ENCODE data around the gene PRDX5.

Gene PRDX5

DNA sequence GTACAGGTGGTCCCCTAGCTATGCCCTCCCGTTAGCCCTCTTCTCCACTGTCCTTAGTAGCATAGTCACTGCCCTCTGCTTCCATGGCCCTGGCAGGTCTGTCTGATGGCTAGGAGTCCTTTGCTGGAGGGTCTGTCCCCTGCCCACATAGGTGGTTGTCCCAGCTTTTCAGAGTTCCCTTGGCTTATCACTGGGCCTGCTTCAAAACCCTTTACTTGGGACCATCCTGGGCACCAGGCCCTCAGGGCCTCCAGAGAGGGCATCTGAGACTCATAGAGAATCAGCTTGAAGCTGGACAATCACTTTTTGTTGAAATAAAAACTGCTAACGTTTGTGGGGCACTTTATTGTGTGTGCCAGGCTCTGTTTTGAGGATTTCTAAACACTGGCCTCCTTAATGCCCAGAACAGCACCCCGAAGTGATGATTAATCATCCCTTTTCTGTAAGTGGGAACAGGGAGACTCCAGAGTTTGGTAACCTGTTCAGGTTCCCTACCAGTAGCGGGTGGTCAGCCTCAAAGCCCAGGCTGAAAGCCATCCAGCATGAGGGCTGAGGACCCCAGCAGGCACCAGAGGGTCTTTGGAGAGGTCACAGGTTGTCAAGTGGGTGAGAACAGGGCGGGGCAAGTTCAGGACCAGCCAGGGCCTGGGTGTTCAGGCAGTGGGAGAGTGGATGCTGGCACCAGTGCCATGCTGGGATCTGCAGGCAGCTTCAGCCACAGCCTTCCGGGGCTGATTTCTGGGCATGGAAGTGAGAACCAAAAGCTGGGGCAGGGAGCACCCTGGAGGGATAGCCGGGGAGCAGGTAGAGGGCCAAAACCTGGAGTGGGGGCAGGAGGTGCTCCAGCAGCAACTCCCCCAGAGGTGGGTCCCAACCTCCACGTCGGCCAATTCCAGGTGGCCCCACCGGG is 27.3 kb upstream of the PRDX5 start:
- no peak for DNase-seq

DNA sequence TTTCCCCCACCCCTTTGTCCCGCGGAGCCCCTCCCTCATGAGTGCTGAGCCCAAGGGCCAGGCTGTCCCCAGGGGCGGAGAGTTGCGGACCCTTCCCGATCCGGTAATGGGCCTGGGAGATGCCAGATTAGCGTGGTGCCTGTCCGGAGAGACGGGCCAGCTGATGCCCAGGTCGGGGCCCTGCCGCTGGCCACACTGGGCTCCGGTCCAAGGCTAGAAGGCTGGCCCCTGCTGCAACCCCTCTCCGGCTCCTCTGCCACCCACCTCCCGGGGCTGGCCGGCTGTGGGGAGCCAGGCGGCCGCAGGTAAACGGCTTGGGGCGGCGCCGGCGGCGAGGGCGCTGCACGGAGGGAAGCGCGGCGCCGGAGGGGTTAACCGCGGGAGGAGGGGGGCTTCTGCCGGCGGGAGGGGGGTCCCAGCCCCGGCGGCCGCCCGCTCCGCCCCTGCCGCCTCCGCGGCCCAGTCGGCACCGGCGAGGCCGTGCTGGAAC is 26.6 kb upstream of the PRDX5 start, which contains the start of gene KCNK4:
KCNK4 (plus strand) TSS at position 41 of the 490 bp plus-strand sequence. CDS start 1,717 bp downstream, outside the sequence.
- no peak for DNase-seq

DNA sequence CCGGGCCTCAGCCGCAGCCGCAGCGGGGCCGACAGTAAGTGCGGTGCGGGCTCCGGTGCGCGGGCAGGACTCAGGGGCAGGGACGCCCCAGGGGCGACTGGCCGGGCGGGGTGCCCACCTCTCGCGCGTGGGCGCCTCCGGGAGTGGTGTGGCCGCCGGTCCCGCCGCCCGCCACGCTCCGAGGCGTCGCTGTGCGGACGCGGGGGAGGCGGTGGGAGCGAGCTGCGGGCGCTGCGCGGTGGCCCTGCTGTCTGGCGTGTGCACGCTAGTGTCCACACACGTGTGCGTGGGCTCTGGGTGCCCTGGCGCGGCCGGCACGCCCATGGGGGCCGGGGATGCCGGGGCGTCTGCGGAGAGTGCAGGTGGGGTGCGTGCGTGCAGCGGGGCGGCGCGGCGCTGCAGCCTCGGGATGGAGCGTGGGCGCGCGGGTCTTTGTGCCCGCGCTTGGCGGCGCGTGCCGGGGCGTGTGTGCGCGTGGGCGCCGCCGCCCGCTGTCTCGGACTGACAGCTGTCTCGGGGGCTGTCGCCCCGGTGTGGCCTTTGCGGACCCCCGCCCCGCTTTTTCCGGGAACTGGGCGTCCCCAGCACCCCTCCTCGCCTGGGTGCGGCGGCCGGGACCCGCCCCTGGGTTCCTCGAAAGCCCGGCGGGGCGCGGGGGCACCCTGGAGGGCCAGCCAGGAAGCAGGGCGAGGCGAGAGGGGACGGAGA is 26.0 kb upstream of the PRDX5 start:
- no peak for DNase-seq

DNA sequence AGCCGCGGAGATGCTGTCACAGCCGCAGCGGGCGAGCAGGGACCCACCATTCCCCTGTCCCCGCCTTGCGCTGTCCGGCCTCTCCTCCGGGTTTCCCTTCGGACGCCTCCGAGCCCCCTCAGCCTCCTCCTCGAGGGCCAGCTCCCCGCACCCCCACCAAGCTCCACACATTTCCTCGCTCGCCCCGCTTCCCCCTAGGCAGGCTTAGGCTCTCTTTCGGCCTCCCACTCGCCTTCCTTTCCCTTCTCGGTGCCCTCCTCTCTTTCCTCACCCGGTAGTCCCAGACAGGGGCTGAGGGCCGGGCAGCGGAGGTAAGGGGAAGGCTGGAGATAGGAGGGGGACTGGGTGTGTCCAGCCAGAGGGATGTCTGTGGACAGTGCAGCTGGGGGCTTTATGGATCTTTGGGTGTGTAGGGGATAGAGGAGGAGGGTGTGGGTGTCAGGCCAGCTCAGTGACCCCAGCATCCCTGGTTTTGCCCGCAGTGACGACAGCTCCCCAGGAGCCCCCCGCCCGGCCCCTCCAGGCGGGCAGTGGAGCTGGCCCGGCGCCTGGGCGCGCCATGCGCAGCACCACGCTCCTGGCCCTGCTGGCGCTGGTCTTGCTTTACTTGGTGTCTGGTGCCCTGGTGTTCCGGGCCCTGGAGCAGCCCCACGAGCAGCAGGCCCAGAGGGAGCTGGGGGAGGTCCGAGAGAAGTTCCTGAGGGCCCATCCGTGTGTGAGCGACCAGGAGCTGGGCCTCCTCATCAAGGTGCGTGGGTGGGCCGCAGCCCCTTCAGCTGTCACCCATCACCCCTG is 25.3 kb upstream of the PRDX5 start:
- no peak for DNase-seq

DNA sequence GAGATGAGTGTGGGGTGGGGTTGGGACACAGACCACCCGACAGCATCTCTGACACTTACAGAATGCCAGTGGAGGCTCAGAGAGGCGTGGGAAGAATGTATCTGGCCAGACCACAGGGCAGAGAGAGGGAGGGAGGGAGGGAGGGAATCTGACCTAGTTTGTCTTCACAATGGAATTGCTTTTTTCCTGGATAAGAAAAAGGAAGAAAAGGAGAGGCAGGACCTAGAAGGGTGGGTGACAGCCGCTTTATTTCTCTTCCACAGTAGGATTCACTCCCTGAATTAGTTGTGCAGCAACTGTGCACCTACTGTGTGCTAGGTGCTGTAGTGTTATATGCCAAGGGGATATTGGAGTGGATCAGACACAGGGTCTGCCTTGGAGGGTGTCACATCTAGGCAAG is 23.1 kb upstream of the PRDX5 start:
- no peak for DNase-seq

DNA sequence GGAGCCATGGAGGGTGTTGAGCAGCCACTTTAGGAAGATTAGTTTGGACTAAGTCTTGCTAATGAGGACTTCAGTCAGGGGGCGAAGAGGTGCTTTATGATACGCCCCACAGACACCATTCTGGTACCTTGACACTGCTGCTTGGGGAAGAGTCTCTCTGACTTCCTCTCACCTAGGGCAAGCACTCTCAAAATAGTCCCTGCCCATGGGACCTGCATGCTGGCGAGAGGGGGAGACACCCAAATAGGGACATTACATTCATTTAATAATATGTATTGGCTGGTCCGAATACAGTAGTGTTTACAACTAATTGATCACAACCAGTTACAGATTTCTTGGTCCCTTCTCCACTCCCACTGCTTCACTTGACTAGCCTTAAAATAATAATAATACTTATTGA is 22.2 kb upstream of the PRDX5 start:
- DNase-seq = no peak

DNA sequence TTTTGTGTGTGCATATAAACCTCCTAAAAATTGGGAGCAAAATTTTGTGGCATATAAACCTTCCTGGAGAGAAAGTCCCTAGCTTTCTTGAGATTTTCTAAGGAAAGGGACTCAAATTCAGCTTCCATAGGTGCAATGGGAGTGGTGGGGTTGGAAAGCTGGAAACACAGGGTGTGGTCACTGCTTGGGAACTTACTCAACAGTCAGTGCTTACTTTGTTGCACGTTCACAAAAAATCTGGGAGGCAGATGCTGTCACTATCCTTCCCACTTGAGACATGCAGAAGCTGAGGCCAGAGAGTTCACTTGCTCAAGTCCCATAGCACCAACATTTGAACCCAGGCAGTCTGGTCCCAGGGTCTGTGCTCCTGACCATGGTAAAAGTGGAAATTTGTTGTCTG is 21.7 kb upstream of the PRDX5 start:
- no peak for DNase-seq

DNA sequence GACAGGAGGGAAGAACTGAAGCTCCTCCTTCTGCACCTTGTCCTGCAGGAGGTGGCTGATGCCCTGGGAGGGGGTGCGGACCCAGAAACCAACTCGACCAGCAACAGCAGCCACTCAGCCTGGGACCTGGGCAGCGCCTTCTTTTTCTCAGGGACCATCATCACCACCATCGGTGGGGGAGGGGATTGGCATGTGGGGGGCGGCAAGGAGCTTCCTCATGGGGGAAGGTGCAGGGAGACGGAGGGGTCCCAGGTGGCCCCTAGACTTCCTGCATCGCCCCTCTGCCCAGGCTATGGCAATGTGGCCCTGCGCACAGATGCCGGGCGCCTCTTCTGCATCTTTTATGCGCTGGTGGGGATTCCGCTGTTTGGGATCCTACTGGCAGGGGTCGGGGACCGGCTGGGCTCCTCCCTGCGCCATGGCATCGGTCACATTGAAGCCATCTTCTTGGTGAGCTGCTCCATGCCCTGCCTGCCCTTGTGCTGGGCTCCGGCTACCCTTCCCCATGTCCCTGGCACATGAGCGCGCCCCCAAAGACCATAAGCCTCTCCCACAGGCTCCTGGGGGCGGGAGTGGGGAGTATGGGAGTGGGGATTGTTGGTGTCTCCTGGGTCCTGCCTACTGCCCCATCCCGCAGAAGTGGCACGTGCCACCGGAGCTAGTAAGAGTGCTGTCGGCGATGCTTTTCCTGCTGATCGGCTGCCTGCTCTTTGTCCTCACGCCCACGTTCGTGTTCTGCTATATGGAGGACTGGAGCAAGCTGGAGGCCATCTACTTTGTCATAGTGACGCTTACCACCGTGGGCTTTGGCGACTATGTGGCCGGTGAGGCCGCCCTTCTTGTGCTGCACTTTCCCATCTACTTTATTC is 20.9 kb upstream of the PRDX5 start:
- DNase-seq = no peak

DNA sequence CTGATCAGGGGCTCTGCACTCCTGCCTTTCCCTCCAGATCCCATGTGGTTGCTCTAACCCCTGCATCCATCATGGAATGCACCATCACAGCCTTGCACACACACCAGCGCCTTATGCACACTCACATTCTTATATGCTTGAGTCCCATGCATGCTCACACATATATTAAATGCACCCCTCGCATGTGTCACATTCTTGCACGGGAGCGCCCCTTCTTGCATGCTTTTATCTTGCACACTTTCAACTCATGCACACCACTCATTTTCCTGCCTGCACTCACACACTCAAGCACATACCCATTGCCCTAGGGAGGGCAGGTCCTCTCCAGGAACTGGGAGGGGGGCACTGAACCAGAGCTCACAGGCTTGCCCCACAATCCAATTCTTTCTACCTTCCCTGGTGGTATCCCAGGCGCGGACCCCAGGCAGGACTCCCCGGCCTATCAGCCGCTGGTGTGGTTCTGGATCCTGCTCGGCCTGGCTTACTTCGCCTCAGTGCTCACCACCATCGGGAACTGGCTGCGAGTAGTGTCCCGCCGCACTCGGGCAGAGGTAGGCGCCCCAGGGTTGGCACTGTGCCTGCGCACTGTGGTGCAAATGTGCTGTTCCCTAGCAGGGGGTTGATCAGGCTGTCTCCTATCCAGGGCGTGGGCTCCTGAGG is 20.1 kb upstream of the PRDX5 start:
- DNase-seq = no peak

DNA sequence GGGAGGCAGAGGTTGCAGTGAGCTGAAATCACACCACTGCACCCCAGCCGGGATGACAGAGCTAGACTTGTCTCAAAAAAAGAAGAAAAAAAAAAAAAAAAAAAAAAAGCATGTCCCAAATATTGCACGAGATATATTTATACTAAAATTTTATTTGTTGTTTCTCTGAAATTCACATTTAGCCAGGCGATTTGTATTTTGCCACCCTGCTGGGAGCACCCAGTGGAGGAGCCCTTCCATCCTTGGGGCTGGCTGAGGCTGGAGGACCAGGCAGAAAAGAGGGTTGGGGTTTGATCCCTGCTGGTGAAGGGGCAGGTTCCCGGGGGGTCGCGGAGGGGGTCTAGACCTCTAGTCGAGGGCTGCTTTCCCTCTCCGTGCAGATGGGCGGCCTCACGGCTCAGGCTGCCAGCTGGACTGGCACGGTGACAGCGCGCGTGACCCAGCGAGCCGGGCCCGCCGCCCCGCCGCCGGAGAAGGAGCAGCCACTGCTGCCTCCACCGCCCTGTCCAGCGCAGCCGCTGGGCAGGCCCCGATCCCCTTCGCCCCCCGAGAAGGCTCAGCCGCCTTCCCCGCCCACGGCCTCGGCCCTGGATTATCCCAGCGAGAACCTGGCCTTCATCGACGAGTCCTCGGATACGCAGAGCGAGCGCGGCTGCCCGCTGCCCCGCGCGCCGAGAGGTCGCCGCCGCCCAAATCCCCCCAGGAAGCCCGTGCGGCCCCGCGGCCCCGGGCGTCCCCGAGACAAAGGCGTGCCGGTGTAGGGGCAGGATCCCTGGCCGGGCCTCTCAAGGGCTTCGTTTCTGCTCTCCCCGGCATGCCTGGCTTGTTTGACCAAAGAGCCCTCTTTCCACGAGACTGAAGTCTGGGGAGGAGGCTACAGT is 18.7 kb upstream of the PRDX5 start:
- no peak for DNase-seq

DNA sequence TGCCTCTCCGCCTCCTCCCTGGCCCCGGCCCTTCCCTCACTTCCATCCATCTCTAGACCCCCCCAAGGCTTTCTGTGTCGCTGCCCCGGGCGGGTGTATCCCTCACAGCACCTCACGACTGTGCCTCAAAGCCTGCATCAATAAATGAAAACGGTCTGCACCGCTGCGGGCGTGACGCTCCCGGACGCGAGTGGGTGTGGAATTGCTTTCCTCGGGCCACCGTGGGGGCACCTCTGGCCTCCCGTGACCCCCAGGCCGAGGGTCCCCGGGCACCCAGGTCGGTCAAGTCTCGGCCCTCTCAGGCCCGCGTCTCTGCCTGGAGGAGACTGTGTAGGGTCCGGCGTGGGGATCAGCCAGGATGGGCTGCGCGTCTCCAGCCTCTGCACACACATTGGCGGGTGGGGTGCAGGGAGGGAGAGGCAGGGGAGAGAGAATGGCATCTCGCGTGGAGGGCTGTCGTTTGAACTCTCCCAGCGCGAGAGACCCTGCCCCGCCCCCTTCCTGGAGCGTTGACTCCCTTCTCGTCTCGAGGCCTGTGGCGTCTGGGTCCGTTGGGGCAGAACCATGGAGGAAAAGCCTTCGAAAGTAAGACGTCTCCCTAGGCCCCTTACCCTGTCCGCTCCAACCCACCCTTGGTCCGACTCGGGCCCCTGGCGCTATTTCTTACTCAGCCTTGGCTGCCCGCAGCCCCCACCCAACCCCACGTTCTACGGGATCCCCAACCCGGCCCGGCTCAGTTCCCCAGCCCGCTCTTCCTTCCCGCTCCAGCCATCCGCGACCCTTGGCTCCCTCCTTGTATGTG is 17.9 kb upstream of the PRDX5 start, which contains the start of gene CATSPERZ:
CATSPERZ (plus strand) TSS at position 512 of the 802 bp plus-strand sequence; CDS start at position 565, 53 bp downstream.
- DNase-seq = no peak

DNA sequence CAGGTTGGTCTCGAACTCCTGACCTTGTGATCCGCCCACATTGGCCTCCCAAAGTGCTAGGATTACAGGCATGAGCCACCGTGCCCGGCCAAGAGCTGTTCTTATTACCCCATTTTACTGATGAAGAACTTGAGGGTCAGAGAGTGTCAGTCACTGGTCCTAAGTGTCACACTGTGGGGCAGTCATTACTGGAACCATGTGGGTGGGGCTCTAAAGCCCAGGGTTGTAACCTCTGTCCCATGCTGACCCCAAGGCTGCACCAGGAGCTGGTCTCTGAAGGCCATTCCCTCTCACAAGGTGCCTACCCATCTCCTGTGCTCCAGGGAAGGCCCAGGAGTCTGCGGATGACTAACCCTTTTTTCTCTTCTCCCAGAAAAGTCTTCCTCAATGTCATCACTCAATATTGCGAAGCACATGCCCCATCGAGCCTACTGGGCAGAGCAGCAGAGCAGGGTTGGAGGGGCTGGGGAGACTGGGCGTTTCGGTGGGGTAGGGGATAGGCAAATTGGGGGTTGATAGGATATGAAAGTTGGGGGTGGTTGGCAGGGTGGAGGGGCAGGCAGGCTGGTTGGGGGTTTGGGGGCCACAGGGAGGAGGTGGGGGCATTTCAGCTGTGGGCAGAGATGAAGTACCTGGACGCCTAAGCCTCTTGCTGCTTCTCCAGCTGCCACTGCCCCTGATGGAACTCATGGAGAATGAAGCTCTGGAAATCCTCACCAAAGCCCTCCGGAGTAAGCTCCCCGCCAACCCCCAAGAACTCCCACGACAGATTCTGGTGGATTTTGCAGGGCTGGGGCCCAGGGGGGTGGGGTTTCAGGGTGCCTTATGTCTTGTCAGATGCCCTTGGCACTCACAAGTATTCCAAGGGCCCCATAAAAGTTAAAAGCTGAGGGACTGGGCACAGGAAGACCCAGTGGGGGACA is 14.6 kb upstream of the PRDX5 start:
- DNase-seq = no peak

DNA sequence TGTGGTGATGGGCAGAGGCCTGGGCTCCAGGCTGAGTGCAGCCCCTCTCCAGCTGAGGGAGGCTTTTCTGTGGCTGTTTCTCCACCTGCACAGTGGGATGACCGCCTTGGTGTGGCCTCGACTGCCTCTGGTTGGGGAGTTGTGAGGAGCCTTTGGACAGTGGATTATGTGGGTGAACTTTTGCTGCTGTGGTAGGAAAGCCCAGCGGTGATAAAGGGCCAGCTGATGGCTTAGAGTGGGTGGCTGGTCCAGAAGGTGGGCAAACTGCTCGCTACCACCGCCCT is 13.9 kb upstream of the PRDX5 start:
- DNase-seq = no peak

DNA sequence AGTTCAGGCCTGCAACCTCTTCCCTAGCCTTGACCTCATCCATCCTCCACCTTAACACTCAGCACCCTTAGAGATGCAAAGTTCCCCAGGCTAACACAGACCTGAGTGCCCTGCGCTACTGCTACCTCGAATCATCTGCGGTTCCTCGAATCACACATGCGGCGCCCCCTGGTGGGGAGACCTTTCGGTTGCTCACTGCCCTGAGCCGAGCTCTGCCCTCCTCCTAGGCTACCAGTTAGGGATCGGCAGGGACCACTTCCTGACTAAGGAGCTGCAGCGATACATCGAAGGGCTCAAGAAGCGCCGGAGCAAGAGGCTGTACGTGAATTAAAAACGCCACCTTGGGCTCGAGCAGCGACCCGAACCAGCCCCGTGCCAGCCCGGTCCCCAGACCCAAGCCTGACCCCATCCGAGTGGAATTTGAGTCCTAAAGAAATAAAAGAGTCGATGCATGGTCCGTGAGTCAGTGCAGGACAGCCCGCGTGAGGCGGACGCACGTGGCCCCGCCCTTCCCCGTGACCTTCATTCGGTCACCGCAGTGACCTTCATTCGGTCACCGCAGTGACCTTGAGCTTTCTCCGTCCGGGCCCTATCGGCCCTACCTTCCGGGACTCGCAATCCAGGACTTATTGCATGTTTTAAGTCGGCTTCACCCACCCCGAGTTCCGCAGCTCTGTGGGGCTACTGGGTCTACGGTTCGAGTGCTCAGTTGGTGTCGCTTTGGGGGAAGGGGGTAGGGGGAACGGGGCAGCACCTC is 13.4 kb upstream of the PRDX5 start:
- DNase-seq = peak; percentile 83 to 91

DNA sequence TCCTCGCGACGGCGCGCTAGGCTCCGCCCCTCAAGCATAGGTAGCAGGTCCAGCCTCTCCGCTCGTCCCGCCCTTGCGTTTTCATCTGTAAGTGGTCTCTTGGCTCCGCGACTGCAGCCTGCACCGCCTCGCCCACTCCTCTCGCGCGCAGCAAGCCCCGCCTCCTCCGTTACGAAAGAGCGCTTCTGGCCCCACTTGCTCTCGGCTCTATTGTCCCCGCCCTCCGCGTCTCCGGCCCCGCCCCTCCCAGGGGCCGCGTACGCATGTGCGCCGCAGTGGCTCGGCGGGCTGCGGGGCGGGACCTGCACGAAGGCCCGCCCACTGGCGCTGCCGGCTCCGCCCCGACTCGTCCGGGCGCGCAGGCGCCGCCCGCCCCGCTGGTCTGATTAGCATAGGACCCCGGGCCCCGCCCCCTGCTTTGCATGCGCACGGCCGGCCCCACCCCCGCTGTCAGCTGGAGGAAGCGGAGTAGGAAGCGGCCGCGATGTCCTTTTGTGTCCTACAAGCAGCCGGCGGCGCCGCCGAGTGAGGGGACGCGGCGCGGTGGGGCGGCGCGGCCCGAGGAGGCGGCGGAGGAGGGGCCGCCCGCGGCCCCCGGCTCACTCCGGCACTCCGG is 12.7 kb upstream of the PRDX5 start, which contains the start of gene ESRRA:
ESRRA (plus strand) TSS at position 450 of the 616 bp plus-strand sequence. CDS start 1,656 bp downstream, outside the sequence.
- DNase-seq = peak; percentile 96 to 98

DNA sequence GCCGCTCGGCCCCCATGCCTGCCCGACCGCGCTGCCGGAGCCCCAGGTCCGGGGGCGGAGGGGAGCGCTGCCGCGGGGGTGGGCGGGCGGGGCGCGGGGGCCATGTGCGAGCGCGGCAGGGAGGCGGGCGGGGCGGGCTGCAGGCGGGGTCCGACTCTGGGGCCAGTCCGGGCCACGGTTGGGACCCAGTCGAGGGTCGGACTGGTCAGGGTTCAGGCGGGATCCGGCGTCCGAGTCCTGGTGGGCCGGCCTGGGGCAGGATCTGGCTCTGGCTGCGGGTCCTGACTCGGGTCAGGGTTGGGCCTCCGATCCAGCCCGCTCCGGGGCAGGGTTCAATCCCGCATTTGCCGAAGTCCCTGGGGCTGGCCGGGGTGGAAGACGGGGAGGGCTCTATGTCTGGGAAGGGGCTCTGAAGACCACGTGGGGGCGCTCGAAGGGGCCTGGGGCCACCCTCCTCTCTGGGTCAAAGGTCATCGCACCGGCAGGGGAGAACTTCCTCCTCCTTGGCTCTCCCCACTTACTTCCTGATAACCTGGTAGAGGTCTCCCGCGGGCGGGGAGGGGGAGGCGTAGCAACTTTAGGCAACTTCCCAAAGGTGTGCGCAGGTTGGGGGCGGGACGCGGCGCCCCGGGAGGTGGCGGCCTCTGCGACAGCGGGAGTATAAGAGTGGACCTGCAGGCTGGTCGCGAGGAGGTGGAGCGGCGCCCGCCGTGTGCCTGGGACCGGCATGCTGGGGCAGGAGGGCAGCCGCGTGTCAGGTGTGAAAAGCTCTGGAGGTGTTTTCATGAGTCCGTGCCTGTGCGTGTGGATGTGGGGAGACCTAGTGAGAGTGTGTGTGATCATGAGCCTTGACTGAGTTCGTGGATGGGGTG is 12.0 kb upstream of the PRDX5 start:
- peak; percentile 40 to 70 for DNase-seq

Data from SW 1271 (cell line).